Measurements from ENCODE around the gene SFI1.

SFI1 gene

GRCh38 chr22:31604746-31605705 is 108.7 kb downstream of the SFI1 start:
- DNase-seq (ENCODE audit: extremely low read depth, insufficient read length): no peak
- TF ChIP-seq, protein P1, sequence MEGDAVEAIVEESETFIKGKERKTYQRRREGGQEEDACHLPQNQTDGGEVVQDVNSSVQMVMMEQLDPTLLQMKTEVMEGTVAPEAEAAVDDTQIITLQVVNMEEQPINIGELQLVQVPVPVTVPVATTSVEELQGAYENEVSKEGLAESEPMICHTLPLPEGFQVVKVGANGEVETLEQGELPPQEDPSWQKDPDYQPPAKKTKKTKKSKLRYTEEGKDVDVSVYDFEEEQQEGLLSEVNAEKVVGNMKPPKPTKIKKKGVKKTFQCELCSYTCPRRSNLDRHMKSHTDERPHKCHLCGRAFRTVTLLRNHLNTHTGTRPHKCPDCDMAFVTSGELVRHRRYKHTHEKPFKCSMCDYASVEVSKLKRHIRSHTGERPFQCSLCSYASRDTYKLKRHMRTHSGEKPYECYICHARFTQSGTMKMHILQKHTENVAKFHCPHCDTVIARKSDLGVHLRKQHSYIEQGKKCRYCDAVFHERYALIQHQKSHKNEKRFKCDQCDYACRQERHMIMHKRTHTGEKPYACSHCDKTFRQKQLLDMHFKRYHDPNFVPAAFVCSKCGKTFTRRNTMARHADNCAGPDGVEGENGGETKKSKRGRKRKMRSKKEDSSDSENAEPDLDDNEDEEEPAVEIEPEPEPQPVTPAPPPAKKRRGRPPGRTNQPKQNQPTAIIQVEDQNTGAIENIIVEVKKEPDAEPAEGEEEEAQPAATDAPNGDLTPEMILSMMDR (IDR thresholded peaks at IDR 0.05; ENCODE audit: insufficient read depth, low read length, poor library complexity, severe bottlenecking): no peak
- peaks cover 21% of the 10 kb centered on the region for H3K36me3 ChIP-seq (ENCODE audit: control insufficient read depth, insufficient read depth, low read length)
- H3K4me3 ChIP-seq (replicated peaks; ENCODE audit: low read depth, low read length): no peak overlapping the region
- H3K27me3 ChIP-seq (replicated peaks; ENCODE audit: control insufficient read depth, insufficient read depth, low read length): no peaks in the 10 kb centered on the region

- Histone ChIP-seq H3K36me3 (ENCODE audit: control insufficient read depth, insufficient read depth, low read length) (peaks cover 25% of the 10 kb centered on the region), H3K27me3 (replicated peaks; ENCODE audit: control insufficient read depth, insufficient read depth, low read length) (no peaks in the 10 kb centered on the region), H3K4me3 (replicated peaks; ENCODE audit: low read depth, low read length) (no peak overlapping the region)
- TF ChIP-seq, protein P1 (IDR thresholded peaks at IDR 0.05; ENCODE audit: insufficient read depth, low read length, poor library complexity, severe bottlenecking): no peak
- DNase-seq (ENCODE audit: extremely low read depth, insufficient read length): no peak
Observed at GRCh38 chr22:31605851-31606585, 109.7 kb downstream of the SFI1 start.

DNA sequence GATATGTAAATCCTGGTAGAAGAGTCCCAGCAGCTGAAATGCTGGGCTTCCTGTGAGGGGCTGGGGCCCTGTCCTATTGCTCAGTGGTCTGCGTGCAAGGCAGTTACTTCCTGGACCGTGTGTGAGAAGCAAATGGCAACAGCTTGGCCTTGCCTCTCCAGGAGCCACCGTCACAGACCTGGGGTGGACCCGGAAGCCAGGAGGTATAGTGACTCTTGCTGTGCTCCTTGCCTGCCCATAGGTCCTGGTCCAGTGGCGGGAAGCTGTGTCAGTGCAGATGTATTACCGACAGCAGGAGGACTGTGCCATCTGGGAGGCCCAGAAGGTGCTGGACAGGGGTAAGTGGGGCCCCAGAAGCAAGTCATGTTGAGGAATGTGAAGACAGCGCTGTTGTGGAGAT is 111.4 kb downstream of the SFI1 start:
- Histone ChIP-seq H3K36me3 (ENCODE audit: control insufficient read depth, insufficient read depth, low read length) (peaks cover 32% of the 10 kb centered on the region), H3K4me3 (replicated peaks; ENCODE audit: low read depth, low read length) (no peak overlapping the region), H3K27me3 (replicated peaks; ENCODE audit: control insufficient read depth, insufficient read depth, low read length) (no peaks in the 10 kb centered on the region)
- no peak for DNase-seq (ENCODE audit: extremely low read depth, insufficient read length)
- TF ChIP-seq, protein P1 (IDR thresholded peaks at IDR 0.05; ENCODE audit: insufficient read depth, low read length, poor library complexity, severe bottlenecking): no peak

DNA sequence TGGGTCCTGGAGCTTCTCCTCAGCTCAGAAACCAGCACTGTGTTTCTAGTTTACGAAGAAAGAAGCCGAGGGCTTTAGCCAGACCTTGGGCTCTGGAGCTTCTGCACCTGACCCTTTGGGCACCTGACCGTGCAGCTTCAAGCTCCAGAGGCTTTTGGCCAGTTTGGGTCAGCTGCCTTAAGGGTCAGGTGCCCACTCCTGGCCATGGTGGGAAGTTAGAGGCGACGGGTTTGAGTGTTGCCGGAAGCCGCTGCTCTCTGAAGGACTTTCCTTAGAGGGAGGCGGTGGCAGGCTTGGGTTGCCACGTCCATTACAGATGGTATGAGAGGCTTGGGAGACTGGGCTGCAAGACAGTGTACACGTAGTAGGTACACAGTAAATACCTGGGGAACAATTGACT is 113.4 kb downstream of the SFI1 start:
- no peak for DNase-seq (ENCODE audit: extremely low read depth, insufficient read length)
- TF ChIP-seq, protein P1 (IDR thresholded peaks at IDR 0.05; ENCODE audit: insufficient read depth, low read length, poor library complexity, severe bottlenecking): no peak
- Histone ChIP-seq H3K27me3 (replicated peaks; ENCODE audit: control insufficient read depth, insufficient read depth, low read length) (no peaks in the 10 kb centered on the region), H3K4me3 (replicated peaks; ENCODE audit: low read depth, low read length) (no peak overlapping the region), H3K36me3 (ENCODE audit: control insufficient read depth, insufficient read depth, low read length) (peaks cover 29% of the 10 kb centered on the region)

DNA sequence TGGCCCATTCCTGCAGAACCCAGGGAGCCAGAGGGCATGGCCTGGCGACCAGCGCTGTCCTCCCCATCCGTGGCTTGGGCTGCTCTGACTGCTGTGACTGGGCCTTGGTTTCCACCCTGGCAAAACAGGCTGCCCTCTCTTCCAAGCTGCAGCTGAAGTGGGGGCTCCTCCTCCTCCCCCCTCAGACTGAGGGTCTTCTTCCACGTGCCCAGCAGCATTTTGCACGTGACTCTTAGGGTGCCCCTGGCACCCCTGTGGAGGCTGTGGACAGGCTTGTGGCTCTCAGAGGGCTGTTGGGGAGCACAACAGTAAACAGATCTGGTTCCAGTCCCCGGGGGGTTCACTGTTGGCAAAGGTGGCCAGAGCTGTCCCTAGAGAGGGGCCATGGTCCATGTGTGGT is 114.3 kb downstream of the SFI1 start:
- TF ChIP-seq, protein P1 (IDR thresholded peaks at IDR 0.05; ENCODE audit: insufficient read depth, low read length, poor library complexity, severe bottlenecking): no peak

More for the DNA sequence above, 114.3 kb downstream of the SFI1 start:
- Histone ChIP-seq H3K27me3 (replicated peaks; ENCODE audit: control insufficient read depth, insufficient read depth, low read length) (no peaks in the 10 kb centered on the region), H3K36me3 (ENCODE audit: control insufficient read depth, insufficient read depth, low read length) (peaks cover 24% of the 10 kb centered on the region), H3K4me3 (replicated peaks; ENCODE audit: low read depth, low read length) (no peak overlapping the region)
- DNase-seq (ENCODE audit: extremely low read depth, insufficient read length): no peak

Data from GM06990 (cell line).